Kidney glomerular epithelial cell (primary cell): ENCODE results near the gene HNF4A.
A peak's percentile ranks its signal among the peaks of the same experiment; 100 is the strongest.
"Not testable (repeated sequence)": the region's sequence is repeated elsewhere in the genome, so short reads cannot be mapped to it uniquely, and the experiment has no call there.

Source experiments
- DNase-seq: peaks from one replicate; lab custom pipeline; 2025; lab: John Stamatoyannopoulos, UW

HNF4A gene

DNA sequence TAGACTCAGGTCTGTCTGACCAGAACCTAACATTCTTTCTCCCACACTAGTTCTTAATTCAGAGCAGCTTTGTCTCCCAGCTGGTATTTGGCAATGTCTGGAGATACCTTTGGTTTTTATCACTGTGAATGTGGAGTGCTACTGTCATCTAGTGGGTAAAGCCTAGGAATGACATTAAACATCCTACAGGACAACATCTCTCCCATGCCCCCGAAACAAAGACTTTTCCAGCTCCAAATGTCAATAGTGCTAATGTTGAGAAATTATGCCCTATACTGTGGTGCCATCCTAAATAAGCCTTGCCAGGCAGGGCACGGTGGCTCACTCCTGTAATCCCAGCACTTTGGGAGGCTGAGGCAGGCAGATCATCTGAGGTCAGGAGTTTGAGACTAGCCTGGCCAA is 116.0 kb downstream of the HNF4A start:
- DNase-seq: no peak

DNA sequence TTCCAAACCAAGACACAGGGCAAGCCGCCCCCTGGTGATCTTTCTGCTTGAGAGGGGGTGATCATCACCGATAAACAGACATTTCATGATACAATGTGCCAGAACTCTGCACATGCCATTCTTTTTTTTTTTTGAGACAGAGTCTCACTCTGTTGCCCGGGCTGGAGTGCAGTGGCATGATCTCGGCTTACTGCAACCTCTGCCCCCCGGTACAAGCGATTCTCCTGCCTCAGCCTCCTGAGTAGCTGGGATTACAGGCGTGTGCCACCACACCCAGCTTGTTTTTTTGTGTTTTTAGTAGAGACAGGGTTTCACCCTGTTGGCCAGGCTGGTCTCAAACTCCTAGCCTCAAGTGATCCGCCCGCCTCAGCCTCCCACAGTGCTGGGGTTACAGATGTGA is 116.8 kb downstream of the HNF4A start:
- DNase-seq: not testable (repeated sequence)

DNA sequence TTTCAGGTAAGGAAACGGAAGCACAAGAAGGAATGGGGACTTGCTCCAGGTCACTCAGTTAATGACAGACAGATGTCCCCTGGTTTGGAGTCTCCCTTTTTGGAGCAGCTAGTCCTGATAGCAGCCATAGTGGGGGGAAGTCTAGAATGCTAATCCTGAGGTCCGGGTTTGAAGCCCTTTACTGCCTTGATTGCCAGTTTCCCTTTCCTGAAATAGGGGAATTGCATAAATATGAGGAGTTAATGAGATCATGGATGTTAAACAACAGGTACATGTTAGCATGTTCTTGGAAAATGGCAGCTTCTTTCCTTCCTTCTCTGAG is 119.8 kb downstream of the HNF4A start:
- DNase-seq: no peak

DNA sequence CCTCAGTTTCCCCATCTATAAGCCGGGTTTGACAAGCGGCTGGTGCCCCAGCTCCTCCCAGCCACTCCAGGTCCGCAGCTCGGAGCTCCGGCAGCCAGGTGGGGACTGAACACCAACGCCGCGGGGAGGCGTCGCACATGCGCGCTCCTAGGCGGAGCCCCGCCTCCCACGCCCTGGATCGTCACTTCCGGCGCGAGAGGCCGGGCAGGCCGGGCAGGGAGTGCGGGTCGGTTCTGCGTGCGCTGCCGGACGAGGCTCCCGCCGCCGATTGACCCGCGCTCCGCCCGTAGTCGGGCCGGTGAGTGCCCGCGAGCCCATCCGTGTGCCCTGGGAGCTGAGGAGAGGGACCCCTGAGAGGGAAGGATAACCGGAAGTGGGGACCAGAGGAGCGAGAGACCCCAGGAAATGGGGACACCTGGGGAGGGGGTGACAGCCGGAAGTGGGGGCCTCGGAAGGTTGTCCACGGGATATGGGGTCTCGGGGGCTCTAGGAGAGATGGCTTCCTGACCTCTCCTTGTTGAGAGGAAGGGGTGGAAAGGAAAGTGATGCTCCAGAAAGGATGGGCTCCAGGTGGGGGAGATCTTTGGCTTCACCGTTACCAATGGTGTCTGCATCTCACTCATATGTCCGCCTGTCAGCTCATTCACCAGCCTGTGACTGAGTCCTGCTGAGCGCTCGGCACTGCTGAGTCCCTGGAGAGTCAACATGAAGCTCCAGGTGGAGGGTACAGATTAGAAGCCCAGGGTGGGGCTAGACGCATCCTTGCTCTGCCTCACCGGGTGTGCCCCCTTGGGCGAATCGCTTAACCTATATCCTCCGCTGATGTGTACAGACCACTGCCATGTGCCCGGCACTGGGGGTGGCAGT is 120.4 kb downstream of the HNF4A start, which contains the start of gene TTPAL:
TTPAL (plus strand) TSS at position 181 of the 867 bp plus-strand sequence. CDS start 4,126 bp downstream, outside the sequence.
- peak; percentile 80 for DNase-seq

DNA sequence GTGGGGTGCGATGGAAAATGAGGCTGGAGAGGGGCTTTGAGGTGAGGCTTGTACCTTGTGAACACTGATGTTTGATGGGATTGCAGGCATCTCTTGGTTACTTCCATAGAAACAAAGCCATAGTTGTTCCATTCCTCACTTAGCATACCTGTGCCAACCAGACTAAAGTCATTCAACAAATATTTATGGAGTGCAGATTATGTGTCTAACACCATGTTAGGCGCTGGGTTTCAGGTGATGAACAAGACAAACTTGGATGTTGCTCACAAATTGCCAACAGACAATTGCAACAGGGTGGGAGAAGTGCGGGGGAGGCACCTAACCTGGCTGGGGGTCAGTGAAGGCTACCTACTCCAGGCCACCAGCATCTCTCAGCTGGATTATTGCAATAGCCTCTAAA is 121.7 kb downstream of the HNF4A start:
- no peak for DNase-seq

DNA sequence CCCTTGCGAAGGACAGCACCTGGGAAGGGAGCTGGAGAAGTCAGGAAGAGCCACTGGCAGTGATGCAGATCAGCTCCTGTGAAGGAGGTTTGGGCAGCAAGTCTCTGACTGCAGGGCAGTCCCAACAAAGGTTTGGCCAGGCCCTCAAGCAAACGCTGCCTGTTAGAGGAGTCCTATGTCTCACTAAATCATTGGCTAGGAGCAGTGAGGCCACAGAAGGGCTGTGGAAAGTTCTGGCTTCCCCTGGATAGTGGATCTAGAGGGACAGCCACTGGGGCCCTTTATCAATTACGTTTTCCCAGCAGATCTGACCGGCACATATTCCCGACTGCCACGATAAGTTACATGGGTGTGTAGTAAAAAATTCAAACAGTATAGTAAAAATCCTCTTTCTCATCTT is 122.7 kb downstream of the HNF4A start:
- no peak for DNase-seq

DNA sequence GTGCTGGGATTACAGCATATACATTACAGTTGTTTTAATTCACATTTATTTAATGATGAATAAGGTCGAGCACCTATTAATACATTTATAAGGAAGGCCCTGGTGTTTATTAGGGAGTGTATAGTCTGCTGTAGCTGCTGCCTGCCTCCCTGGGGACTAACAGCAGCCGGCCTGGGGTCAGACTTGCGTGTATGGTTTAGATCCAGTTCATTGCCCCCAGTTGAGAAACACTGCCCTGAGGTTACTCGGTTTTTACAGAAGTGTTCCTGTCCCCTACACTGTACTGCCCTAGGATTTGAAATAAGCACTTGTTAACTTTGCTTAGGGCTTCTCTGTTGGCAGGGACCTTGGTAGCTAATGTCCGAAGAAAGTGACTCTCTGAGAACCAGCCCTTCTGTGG is 124.1 kb downstream of the HNF4A start:
- DNase-seq: no peak

DNA sequence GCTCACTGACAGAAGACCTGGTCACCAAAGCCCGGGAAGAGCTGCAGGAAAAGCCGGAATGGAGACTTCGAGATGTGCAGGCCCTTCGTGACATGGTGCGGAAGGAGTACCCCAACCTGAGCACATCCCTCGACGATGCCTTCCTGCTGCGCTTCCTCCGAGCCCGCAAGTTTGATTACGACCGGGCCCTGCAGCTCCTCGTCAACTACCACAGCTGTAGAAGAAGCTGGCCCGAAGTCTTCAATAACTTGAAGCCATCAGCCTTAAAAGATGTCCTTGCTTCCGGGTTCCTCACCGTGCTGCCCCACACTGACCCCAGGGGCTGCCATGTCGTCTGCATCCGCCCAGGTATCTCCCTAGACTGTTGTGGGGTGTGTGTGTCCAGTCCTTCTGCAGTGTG is 124.6 kb downstream of the HNF4A start:
- DNase-seq: no peak

DNA sequence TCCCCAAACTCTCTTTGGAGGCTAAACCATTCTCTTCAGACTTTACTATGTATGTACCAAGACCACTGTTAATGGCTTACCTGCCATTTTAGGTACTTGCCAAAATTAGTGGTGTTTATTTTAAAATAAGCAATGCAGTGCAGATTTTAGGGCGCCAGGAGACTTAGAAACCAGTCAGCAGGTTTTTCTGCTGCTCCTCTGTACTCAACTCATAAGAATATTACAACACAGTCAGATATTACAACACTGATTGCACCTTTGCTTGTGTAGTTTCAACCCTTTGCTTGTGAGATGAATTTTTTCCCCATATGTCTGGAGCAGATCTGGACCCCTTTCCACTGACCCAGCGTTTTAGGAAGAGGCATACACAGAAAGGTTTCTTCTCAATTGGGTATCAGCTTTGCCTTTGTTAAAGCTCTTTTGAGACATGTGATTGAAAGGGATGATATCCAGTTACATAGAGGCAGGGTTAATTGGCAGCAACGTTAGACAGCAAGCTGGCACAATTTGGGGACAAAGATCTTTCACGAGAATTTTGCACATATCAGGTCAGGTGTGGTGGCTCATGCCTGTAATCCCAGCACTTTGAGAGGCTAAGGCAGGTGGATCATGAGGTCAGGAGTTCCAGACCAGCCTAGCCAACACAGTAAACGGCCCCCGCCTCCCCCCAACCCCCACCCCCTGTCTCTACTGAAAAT is 126.4 kb downstream of the HNF4A start:
- no peak for DNase-seq

DNA sequence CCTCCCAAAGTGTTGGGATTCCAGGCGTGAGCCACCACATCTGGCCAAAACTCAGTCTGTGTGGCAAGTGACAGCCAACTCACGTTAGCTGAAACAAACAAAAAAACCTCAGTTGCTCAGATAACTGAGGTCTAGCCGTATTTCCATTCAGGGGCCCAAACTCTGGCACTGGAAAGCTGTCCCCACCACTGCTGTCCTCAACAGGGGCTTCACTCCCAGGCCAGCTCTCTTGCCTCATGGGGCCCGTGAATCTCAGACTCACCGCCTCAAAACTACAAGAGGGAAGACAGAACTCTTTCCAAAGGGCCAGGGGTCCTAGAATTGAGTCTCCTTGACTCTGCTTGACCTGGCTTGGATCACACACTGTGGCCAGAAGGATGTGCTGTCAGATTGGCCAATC is 127.6 kb downstream of the HNF4A start:
- no peak for DNase-seq
